ENCODE results near the gene GPC4.

DNA sequence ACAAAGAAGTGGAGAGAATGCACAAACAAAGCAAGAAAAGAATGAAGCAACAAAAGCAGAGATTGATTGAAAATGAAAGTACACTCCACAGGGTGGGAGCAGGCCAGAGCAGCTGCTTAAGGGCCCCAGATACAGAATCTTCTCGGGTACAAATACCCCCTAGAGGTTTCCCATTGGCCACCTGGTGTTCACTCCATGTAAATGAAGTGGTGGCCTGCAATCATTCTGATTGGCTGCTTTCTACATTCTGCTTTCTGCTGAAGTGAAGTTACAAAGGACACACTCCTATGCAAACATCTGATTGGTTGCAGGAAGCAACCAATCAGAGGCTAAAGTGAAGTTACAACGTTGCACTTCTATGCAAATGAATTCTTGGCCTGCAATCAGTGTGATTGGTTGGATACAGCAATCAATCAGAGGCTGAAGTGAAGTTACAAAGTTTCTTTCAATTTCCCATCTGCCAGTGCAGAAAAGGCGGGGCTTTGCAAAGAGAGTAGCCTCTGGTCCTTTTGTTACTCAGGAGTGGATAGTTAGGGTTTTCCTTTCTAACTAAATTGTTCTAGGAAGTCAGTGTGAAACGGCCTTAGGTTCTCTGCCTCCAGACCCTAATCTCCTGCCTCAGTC, 19.0 kb upstream of the GPC4 start:
- no peak for TF ChIP-seq EZH2 (IDR thresholded peaks at IDR 0.05)
- TF ChIP-seq POLR2AphosphoS5 (IDR thresholded peaks at IDR 0.05; ENCODE audit: borderline replicate concordance, low read depth, low read length): no peak
